Measurements from ENCODE around the gene P2RY2.

The P2RY2 gene

GRCh38 chr11:73205661-73206343 lies 12.3 kb upstream of the P2RY2 start:
- DNase-seq (ENCODE audit: low read depth), result no peak

DNA sequence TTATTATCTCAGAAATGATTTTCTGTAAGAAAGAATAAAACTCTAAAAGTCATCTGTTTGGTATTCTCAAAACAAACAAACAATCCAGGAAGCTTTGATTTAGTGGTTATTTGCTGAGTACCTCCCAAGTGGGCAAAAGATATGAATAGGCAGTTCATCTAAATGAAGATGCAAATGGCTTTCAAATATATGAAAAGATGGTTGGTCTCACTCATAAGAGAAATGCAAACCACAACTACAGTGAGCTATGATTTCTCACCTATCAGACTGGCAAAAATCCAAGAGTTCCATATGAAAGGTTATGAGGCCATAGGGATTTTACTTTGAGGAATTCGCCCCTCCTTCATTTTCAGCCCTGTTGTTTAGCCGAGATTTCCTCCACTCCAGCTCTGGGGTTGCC lies 11.3 kb upstream of the P2RY2 start:
- no peak for DNase-seq (ENCODE audit: low read depth)

GRCh38 chr11:73209892-73210291 lies 8.2 kb upstream of the P2RY2 start:
- DNase-seq (ENCODE audit: low read depth), result no peak

DNA sequence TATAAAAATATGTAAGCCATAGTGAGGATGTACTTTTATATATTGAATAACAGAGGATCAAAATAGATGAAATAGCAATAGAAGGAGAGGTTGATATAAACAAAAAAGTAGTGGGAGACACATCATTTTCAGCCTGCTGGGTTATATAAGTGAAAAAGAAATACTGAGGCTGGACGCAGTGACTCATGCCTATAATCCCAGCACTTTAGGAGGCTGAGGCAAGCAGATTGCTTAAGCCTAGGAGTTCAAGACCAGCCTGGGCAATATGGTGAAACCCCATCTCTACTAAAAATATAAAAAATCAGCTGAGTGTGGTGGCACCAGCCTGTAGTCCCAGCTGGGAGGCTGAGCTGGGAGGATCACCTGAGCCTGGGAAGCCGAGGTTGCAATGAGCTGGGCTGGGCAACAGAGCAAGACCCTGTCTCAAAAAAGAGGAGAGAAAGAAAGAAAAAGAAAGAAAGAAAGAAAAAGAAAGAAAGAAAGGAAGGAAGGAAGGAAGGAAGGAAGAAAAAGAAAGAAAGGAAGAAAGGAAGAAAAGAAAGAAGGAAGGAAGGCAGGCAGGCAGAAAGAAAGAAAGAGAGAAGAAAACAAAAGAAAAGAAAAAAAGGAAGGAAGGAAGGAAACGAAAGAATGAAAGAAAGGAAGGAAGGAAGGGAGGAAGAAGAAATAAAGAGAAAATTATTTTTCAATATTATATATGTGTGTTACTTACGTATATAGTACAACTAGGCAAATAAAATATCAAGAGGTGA lies 7.0 kb upstream of the P2RY2 start:
- DNase-seq (ENCODE audit: low read depth), result no peak

- no peak for DNase-seq (ENCODE audit: low read depth)
These were observed 4.6 kb upstream of the P2RY2 start for GRCh38 chr11:73213196-73214143.

GRCh38 chr11:73215191-73216134 lies 2.6 kb upstream of the P2RY2 start:
- no peak for DNase-seq (ENCODE audit: low read depth)

DNA sequence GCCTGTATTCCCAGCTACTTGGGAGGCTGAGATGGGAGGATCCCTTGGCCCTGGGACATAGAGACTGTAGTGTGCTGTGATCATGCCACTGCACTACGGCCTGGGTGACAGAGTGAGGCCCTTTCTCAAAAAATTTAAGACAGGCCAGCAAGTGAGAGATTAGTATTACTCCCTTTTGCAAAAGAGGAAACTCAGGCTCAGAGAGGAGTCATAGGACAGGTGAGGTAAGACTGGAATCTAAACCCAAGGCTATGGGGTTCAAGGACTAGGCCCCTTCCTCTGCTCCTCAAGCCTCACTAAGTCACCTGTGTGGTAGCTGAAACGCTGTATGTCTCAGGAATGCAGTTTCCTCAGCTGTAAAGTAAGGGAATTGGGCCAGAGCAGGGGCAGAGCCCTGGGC lies 1.6 kb upstream of the P2RY2 start:
- DNase-seq (ENCODE audit: low read depth), result no peak

GRCh38 chr11:73217131-73217809 lies 811 bp upstream of the P2RY2 start:
- DNase-seq (ENCODE audit: low read depth), result no peak

GRCh38 chr11:73217810-73218105 lies 323 bp upstream of the P2RY2 start:
- no peak for DNase-seq (ENCODE audit: low read depth)

- no peak for DNase-seq (ENCODE audit: low read depth)
These were observed 742 bp downstream of the P2RY2 start for GRCh38 chr11:73218830-73219215.

GRCh38 chr11:73219396-73220285 lies 1.6 kb downstream of the P2RY2 start:
- DNase-seq (ENCODE audit: low read depth), result no peak

DNA sequence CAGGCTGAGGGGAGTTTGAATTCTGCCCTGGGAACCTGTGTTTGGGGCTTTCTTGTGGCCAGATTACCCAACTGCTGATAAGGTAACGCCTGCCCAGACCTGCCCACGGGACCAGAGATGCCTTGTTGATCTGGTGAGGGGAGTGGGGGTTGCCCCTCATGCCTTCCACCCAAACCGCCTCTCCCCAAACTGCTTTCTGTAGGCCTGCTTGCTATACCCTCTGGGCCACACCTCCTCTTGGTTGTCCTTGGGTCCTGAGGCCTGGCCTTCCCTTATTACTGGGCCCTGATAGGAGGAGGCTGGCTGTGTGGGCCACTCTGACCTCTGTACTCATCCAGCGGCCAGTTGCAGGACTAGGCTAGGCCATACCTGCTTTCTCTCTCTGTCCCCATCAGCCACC lies 3.4 kb downstream of the P2RY2 start:
- DNase-seq (ENCODE audit: low read depth), result no peak

GRCh38 chr11:73221996-73222395 lies 3.9 kb downstream of the P2RY2 start:
- DNase-seq (ENCODE audit: low read depth), result no peak

DNA sequence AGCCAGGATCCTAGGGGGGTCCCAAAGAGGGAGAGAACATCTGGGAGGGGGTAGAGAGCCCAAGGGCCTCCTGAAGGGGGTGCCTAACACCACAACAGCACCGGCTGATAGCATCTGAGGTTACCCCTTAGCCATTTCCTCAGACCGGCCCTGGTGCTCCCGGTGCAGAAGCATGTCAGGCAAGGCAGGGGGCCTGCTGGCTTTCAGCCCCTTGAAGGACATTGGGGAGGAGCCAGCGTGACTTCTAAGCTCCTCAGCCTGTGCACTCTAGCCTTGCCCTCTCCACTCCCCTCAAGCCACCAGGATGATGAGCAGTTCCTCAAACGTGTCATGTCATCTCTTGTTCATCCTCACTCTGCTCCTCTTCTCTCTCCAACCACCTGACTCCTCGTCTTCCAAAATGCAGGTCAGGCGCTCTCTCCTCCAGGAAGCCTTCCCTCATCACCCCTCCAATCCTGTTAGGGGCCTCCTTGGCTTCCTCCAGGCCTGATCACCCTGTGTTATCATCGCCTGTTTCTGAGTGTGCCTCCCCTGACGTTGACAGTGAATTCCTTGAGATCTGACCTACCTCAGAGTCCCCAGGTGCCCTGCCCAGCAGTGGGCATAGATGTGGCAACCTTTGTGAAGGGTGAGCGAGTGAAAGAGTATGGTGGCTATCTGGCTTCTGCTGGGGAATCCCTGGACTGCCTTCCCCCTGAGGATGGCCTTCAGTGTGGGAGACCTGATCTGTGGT lies 6.1 kb downstream of the P2RY2 start:
- DNase-seq (ENCODE audit: low read depth), result no peak

DNA sequence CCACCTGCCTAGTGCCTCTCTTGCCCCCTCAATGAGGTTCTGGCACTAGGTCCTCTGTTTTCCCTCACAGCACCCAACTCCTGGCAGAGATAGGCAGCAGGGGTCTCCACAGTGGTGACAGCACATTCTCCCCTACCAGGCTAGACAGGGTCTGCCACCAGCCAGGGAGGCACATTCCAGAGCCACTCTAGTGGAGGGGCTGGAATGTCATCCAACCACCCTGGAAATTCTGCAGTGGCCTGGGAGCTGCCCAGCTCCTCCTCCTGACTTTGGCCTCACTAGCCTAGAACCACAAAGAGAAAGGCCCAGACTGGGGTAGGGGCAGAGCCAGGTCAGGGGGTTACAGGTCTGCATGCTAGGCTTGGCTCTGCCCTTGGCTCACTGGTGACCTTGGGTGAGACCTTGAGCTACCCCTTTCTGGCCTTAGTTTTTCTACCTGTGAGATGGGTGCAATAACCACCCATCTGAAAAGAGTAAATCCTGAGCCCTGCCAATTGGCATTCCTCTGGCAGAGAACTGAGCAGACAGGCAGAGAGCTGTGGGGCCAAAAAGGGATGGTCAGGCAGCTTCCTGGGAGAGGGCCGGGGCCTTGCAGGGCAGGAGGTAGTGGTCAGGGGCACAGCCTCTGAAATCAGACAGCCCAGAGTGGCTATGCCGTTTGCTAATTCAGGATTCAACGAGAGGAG lies 7.1 kb downstream of the P2RY2 start:
- DNase-seq (ENCODE audit: low read depth), result no peak

DNA sequence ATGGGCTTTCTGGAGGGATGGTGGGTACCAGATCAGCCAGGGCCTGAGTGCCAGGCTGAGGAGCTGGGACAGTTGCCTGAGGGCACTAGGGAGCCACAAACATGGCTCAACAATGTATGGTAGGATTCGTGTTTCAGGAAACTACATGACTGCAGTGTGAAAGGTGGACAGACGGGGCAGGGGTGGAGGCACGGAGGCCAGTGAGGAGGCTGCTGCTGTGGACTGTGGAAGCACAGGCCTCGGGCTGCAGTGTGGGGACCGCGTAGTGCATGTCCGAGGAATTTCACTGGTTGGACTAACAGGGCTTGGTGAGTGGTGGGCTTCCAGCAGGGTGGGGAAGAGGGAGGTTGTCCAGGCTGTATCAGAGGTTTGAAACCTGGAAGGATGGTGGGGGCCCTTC lies 7.8 kb downstream of the P2RY2 start:
- no peak for DNase-seq (ENCODE audit: low read depth)

GRCh38 chr11:73226297-73227006 lies 8.4 kb downstream of the P2RY2 start:
- no peak for DNase-seq (ENCODE audit: low read depth)

- DNase-seq (ENCODE audit: low read depth), result no peak
These were observed 9.6 kb downstream of the P2RY2 start for GRCh38 chr11:73227571-73228211.

All from stimulated activated CD8-positive, alpha-beta memory T cell treated with anti-CD3 and anti-CD28 coated beads, Interleukin-15, amount 100 ng/mL, for 1 hour (primary cell).